ENCODE measurements around the gene MIPEP. TPM values are rescaled to one million over a fixed set of nuclear protein-coding genes. Genes with fewer than 3 reads are reported as not detected.

MIPEP gene
- polyA plus RNA-seq, 1 donor from 2014 or later: 9.1 TPM

- Histone ChIP-seq H3K9me3 (ENCODE audit: low read length) (no peaks in the 10 kb centered on the region), H3K36me3 (ENCODE audit: insufficient read depth, low read length) (no peaks in the 10 kb centered on the region), H3K9ac (ENCODE audit: low read length) (no peak overlapping the region), H2AFZ (ENCODE audit: low read depth, low read length) (no peak overlapping the region), H4K20me1 (ENCODE audit: insufficient read depth) (no peaks in the 10 kb centered on the region), H3K4me2 (ENCODE audit: low read length) (no peak overlapping the region), H3K27me3 (ENCODE audit: insufficient read depth, low read depth, low read length) (no peaks in the 10 kb centered on the region), H3F3A (ENCODE audit: insufficient read depth, low read length, poor library complexity, severe bottlenecking) (no peaks in the 10 kb centered on the region), H3K79me2 (replicated peaks; ENCODE audit: insufficient read depth, low read length) (no peaks in the 10 kb centered on the region), H3K4me3 (ENCODE audit: low read length) (no peak overlapping the region), H3K27ac (ENCODE audit: low read length) (no peak overlapping the region), H3K9me2 (ENCODE audit: insufficient read depth, low read length) (no peaks in the 10 kb centered on the region)
- TF ChIP-seq POLR2AphosphoS5 (IDR thresholded peaks at IDR 0.05): no peak
- TF ChIP-seq MXI1 (conservative IDR thresholded peaks at IDR 0.05; ENCODE audit: poor library complexity, severe bottlenecking): no peak
- TF ChIP-seq EP300 (conservative IDR thresholded peaks at IDR 0.05; ENCODE audit: poor library complexity, severe bottlenecking): no peak
- TF ChIP-seq REST (IDR thresholded peaks at IDR 0.05; ENCODE audit: borderline replicate concordance): no peak
- no peak for TF ChIP-seq TAF1 (IDR thresholded peaks at IDR 0.05; ENCODE audit: low read depth)
- TF ChIP-seq EZH2 (IDR thresholded peaks at IDR 0.05; ENCODE audit: borderline replicate concordance, insufficient read depth, low read length, poor library complexity, severe bottlenecking): no peak
Measured at GRCh38 chr13:23725922-23726321, 163.3 kb downstream of the MIPEP start.

- Histone ChIP-seq H3K9me3 (ENCODE audit: low read length) (no peaks in the 10 kb centered on the region), H2AFZ (ENCODE audit: low read depth, low read length) (no peak overlapping the region), H3K27ac (ENCODE audit: low read length) (no peak overlapping the region), H3K9ac (ENCODE audit: low read length) (no peak overlapping the region), H3K27me3 (ENCODE audit: insufficient read depth, low read depth, low read length) (no peaks in the 10 kb centered on the region), H3K79me2 (replicated peaks; ENCODE audit: insufficient read depth, low read length) (no peaks in the 10 kb centered on the region), H3K4me2 (ENCODE audit: low read length) (no peak overlapping the region), H3K9me2 (ENCODE audit: insufficient read depth, low read length) (no peaks in the 10 kb centered on the region), H3K4me3 (ENCODE audit: low read length) (no peak overlapping the region), H3F3A (ENCODE audit: insufficient read depth, low read length, poor library complexity, severe bottlenecking) (no peaks in the 10 kb centered on the region), H3K36me3 (ENCODE audit: insufficient read depth, low read length) (no peaks in the 10 kb centered on the region), H4K20me1 (ENCODE audit: insufficient read depth) (no peaks in the 10 kb centered on the region)
- TF ChIP-seq EP300 (conservative IDR thresholded peaks at IDR 0.05; ENCODE audit: poor library complexity, severe bottlenecking) (no peak), POLR2AphosphoS5 (IDR thresholded peaks at IDR 0.05) (no peak), RAD21 (conservative IDR thresholded peaks at IDR 0.05) (no peak), REST (IDR thresholded peaks at IDR 0.05; ENCODE audit: borderline replicate concordance) (no peak)
Measured at GRCh38 chr13:23724196-23724970, 164.8 kb downstream of the MIPEP start.

Data from neural cell (in vitro differentiated cells).